PFSK-1 (cell line): ENCODE data around the gene GNG3.

Experiments
- SIN3A ChIP-seq: IDR thresholded peaks from 2 replicates; pipeline ENCODE4 v1.6.1; 2012; ENCODE audit warnings: mild to moderate bottlenecking, low read length, moderate library complexity, borderline replicate concordance; ENCODE audit not compliant: insufficient read depth
- TAF1 ChIP-seq: IDR thresholded peaks from 2 replicates; pipeline ENCODE4 v1.6.1; 2012; ENCODE audit warnings: low read length, control low read depth, borderline replicate concordance; ENCODE audit not compliant: insufficient read depth

DNA sequence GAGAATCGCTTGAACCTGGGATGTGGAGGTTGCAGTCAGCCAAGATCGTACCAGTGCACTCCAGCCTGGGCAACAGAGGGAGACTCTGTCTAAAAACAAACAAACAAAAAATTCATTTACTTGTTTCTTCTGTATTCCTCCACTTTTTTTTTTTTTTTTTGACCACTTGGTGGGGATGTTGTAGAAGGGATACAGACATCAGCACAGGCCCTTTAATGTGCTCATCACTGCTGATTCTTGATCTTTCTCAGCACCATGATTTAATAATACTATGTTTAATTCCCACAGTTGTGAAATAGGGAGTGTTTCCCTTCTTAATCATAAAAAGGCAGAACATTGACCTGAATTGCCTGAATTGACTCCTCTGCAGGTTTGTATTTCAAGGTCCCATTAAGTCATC, 25.4 kb downstream of the GNG3 start:
- no peak for TF ChIP-seq TAF1
- TF ChIP-seq SIN3A, result no peak
